NCI-H2227 treated with DMSO at 0.1 percent for 48 hours (cell line): ENCODE measurements around the gene NAALADL2.
A peak's percentile ranks its signal among the peaks of the same experiment; 100 is the strongest.
"Not testable (repeated sequence)": the region's sequence is repeated elsewhere in the genome, so short reads cannot be mapped to it uniquely, and the experiment has no call there.

Experiments used
- DNase-seq: peaks from one replicate; lab custom pipeline; 2025; lab: John Stamatoyannopoulos, UW

The NAALADL2 gene

DNA sequence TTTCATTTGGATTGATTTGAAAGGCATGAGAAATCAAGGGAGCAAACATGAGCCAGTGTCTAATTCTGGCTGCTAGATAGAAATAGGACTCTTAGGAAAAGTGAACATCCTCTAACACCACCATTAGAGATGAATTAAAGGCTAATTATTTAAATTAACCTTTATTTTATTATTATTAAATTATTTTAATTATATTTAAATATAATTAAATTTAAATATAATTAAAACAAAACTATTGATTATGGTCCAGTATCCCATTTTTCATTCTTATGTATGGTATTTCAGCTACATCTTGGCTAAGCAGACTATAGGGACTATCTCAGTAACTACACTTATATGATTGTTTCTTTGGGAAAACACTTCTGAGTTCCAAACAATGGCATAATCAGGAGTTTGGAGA lies 904.8 kb downstream of the NAALADL2 start:
- no peak for DNase-seq

GRCh38 chr3:175764722-175765121 lies 905.6 kb downstream of the NAALADL2 start:
- no peak for DNase-seq

DNA sequence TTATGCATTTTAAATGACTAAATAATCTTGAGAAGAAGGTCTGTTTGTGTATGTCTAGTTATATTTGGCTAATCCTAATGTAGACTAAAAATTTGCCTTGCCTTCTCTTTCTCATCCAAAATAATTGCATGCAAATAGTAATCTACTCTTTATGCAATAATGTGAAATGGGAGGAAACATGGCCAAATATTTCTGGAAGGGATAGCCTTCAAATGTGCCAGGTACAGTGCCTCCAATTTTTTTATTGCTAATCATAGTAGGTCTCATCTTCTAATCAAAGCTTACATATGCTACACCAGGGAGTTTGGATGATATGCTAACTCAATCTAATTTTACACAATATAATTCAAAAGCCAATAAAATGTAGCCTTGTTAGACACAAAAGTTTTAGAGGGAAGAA lies 911.3 kb downstream of the NAALADL2 start:
- DNase-seq, result no peak

GRCh38 chr3:175777495-175777894 lies 918.4 kb downstream of the NAALADL2 start:
- no peak for DNase-seq

GRCh38 chr3:175777965-175778364 lies 918.8 kb downstream of the NAALADL2 start:
- DNase-seq, result no peak

GRCh38 chr3:175778994-175779393 lies 919.9 kb downstream of the NAALADL2 start:
- DNase-seq, result no peak

GRCh38 chr3:175787109-175787508 lies 928.0 kb downstream of the NAALADL2 start:
- DNase-seq, result not testable (repeated sequence)

DNA sequence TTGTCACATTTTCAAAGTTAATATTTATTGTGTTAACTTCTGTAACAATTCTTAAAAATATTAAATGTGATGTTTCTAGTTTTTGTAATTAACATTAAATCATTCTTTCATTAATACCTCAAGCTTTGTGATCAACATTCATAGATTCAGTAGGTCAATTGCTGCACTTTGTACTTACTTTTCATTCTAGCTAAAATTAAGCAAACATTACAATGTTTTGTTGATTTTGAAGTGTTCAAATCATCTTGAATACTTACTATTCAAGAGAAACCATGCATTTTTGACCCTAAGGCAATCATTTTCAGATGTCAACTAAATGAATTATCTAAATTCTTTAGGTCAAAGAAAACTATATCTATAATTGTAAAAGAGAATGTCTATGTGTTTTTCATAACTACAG lies 933.1 kb downstream of the NAALADL2 start:
- no peak for DNase-seq

- no peak for DNase-seq
These were observed 939.2 kb downstream of the NAALADL2 start for GRCh38 chr3:175798326-175798725.

DNA sequence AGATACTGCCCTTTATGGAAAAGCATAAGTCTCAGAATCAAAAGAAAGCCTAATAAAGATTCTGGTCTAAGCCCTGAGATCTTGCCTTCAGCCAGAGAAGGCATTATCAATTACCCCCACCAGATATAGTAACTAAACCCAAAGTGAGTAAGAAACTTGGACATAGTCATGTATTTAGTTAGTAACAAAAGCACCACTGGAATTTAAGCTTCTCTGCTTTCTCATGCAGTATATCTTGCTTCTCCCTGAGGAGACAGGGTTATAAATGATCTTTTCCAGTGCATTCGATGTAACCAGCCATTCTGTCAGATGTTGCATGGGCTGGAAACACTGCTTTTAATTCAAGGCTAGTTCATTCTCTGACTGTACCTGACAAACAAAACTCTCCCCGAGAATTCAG lies 946.7 kb downstream of the NAALADL2 start:
- no peak for DNase-seq

DNA sequence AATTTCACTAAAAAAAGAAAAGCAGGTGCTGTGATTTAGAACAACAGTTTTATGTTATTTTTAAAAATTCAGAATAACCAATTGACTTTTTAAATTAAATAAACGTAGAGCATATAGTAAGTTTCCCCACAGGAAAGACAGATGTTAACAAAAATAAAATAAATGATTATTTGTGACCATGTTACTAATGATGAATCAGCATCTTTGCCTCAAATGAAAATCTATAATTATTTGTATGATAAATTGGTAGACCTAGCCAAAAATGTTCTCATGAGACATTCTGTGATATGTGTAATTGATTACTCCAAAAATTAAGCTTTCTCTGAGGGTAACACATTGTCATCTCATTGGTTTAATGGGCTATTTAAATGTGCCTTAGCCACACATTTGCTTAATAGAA lies 948.0 kb downstream of the NAALADL2 start:
- no peak for DNase-seq

GRCh38 chr3:175818811-175819464 lies 959.8 kb downstream of the NAALADL2 start:
- DNase-seq, result no peak

GRCh38 chr3:175822766-175823491 lies 963.8 kb downstream of the NAALADL2 start:
- DNase-seq, result not testable (repeated sequence)

DNA sequence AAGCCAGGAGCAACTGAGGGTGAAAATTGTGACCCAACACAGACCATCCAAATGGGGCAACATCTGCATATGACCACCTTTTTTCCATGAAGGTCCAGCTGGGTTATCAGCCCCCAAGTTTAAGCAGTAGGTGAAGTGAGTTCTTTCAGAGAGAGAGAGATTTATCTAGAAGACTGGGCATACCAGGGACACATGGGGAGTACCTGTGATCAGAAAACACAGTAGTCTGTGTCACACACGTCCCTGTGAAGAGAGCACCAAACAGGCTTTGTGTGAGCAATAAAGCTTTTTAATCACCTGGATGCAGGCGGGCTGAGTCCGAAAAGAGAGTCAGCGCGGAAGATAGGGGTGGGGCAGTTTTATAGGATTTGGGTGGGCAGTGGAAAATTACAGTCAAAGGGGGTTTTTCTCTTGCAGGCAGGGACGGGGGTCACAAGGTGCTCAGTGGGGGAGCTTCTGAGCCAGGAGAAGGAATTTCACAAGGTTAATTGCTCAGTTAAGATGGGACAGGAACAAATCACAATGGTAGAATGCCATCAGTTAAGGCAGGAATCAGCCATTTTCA lies 966.0 kb downstream of the NAALADL2 start:
- not testable (repeated sequence) for DNase-seq

DNA sequence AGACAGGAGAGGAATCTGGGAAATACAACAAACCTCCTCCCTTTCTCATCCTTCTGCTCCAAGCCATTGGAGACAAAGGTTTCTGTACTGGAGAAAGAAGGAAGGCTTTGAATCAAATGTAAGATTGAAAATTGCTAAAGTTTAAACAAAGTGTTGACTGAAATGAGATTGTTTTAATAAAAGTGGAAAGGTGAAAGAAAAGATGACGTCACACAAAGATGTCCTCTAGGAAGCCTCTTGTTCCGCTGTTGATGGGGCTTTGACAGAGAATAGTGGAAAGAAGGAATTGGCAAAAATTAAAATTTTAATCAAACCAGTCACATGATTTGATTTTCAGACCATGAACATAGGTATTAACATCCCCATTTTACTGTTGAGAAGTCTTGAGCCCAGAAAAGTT lies 967.6 kb downstream of the NAALADL2 start:
- no peak for DNase-seq

DNA sequence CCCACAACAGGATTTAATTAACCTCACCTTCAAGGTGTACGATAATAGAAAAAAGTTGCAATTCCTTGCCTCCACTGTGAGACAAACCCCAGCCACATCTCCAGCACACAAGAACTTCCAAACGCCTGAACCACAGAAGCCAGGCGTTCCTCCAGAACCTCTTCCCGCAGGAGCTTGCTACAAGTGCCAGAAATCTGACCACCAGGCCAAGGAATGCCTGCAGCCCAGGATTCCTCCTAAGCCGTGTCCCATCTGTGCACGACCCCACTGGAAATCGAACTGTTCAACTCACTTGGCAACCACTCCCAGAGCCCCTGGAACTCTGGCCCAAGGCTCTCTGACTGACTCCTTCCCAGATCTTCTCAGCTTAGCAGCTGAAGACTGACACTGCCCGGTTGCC lies 970.7 kb downstream of the NAALADL2 start:
- not testable (repeated sequence) for DNase-seq

DNA sequence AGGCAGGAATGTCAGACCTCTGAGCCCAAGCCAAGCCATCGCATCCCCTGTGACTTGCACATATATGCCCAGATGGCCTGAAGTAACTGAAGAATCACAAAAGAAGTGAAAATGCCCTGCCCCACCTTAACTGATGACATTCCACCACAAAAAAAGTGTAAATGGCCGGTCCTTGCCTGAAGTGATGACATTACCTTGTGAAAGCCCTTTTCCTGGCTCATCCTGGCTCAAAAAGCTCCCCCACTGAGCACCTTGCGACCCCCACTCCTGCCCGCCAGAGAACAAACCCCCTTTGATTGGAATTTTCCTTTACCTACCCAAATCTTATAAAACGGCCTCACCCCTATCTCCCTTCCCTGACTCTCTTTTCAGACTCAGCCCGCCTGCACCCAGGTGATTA lies 976.6 kb downstream of the NAALADL2 start:
- not testable (repeated sequence) for DNase-seq

- no peak for DNase-seq
These were observed 977.5 kb downstream of the NAALADL2 start for GRCh38 chr3:175836617-175837016.

DNA sequence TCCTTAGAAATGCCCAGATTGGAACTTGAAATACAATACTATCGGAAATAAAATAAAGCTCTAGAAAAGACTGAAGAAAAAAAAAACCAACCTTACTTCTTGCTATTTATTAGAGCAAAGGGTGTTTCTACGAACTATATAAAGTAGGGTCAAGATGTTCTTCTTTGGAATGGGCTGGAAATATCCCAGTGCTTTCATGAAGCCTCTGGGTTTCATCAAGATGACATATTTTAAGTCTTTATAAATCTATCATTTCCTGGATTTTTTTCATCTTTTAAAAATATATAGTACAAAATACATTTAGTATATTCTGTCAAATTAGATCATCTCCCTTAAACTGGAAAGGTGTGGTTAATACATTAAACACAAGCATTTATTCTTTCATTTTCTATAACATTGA lies 978.8 kb downstream of the NAALADL2 start:
- DNase-seq, result no peak

DNA sequence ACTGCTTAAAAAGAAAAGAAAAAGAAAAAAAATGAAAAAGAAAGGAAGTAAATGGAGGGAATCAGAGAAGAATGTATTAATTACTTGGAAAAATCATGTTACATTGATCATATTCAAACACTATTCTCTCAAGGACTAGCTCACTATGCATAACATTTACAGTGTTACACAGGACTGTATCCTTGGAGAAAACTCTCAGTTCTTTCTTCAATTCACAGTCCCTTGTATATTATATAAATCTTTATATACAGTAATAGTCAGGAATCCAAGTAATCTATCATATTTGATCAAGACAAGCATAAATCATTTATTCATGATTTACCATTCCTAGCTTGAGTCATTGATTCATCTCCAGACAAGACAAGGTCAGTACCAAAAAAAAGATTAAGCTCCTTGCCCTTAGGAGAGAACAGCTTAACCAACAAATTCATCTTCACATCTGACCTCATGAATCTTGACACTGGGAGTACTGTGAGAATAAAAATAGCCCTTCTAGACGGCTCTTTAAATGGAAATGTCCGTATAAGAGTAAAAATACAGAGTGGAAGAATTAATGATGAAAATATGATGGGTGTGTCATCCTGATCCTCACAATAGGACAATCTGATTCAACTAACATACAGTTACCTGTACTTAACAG lies 980.4 kb downstream of the NAALADL2 start:
- no peak for DNase-seq

DNA sequence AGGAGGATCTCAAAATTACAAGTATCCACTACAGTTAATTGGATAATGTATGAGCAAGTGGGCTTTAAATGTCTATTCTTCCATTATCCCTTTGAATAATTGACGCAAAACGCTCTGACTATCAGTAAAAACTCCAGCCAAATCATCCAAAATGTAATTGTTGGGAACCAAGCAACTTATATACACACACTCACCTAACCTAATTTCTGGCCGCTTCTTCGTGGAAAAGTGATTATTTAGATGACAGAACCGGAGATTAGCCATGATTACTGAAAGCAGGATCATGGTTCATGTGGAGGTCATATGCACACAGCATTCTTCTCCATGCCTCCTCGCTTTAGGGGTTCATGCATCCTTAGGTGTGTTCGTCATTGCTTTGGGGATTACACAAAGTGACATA lies 992.4 kb downstream of the NAALADL2 start:
- peak; percentile 53 for DNase-seq

- no peak for DNase-seq
These were observed 993.4 kb downstream of the NAALADL2 start for GRCh38 chr3:175852560-175852959.
